ENCODE measurements around the gene INPP5A. TPM values are rescaled to one million over a fixed set of nuclear protein-coding genes. Genes with fewer than 3 reads are reported as not detected.
"Not testable (repeated sequence)": the region's sequence is repeated elsewhere in the genome, so short reads cannot be mapped to it uniquely, and the experiment has no call there.

Gene INPP5A
- total RNA-seq, 1 experiment from 2014 or later = 14.7 TPM

DNA sequence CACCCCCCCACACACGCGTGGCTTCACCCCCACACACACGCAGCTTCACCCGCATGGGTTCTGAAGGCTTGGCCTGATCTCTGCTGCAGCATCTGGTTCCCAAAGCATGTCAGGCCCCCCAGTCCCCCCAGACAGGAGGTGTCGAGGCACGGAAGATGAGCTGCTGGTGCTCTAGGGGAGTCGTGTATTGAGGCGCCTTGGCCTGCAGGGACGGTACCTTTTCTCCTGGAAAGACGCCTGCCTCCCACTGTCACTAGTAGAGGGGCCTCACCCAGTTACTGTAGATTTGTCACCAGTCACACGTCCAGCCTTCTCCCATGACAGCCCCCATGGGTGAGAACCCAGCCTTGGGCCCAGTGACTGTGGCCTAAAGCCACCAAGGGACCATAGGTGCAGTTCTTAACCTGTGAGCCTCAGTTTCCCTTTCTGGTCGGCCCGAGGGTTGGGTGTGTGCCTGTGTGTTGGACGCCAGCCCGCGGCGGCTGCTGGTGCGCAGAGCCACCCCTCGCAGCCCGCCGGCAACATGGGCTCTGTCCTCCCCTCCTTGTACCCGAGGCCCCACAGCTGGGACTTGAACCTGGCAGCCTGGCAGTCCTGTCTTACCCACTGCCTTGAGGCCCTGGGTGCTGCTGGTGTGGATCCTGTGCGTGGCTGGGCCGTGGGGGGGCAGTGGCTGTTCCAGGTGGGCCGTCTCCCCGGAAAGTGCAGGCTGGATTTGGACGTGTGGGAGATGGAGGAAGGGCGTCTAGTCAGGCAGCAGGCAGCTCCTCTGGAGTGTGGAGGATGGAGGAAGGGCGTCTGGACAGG is 166.6 kb downstream of the INPP5A start:
- ChIA-PET CTCF (interaction anchor here (1.1 kb wide), 1 partner anchor 50 kb away, joined by 4 read pairs; no protein-coding TSS in a partner anchor), POLR2A (no interaction called here)
- Mint-ChIP-seq H3K9me3 (ENCODE audit: unreplicated experiment) (peaks cover 12% of the 10 kb centered on the region), H3K4me3 (ENCODE audit: unreplicated experiment) (no peak overlapping the region), H3K27ac (ENCODE audit: low read depth, unreplicated experiment) (no peak overlapping the region), H3K36me3 (ENCODE audit: insufficient read depth, unreplicated experiment) (peaks cover 13% of the 10 kb centered on the region), H3K27me3 (ENCODE audit: insufficient read depth, unreplicated experiment) (no peaks in the 10 kb centered on the region), H3K4me1 (ENCODE audit: insufficient read depth, unreplicated experiment) (no peaks in the 10 kb centered on the region)
- TF ChIP-seq, protein P1, sequence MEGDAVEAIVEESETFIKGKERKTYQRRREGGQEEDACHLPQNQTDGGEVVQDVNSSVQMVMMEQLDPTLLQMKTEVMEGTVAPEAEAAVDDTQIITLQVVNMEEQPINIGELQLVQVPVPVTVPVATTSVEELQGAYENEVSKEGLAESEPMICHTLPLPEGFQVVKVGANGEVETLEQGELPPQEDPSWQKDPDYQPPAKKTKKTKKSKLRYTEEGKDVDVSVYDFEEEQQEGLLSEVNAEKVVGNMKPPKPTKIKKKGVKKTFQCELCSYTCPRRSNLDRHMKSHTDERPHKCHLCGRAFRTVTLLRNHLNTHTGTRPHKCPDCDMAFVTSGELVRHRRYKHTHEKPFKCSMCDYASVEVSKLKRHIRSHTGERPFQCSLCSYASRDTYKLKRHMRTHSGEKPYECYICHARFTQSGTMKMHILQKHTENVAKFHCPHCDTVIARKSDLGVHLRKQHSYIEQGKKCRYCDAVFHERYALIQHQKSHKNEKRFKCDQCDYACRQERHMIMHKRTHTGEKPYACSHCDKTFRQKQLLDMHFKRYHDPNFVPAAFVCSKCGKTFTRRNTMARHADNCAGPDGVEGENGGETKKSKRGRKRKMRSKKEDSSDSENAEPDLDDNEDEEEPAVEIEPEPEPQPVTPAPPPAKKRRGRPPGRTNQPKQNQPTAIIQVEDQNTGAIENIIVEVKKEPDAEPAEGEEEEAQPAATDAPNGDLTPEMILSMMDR (IDR thresholded peaks at IDR 0.05; ENCODE audit: unreplicated experiment) = no peak
- no peak for DNase-seq (ENCODE audit: unreplicated experiment)
- BruUV-seq (replicated peaks) = no TSS peak
- intact Hi-C loops (cut with micrococcal nuclease) = no loop called here

DNA sequence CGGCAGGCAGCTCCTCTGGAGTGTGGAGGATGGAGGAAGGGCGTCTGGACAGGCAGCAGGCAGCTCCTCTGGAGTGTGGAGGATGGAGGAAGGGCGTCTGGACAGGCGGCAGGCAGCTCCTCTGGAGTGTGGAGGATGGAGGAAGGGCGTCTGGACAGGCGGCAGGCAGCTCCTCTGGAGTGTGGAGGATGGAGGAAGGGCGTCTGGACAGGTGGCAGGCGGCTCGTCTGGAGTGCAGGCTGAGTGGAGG is 167.2 kb downstream of the INPP5A start:
- H3K4me3 Mint-ChIP-seq (ENCODE audit: unreplicated experiment); H3K27me3 Mint-ChIP-seq (ENCODE audit: insufficient read depth, unreplicated experiment); H3K27ac Mint-ChIP-seq (ENCODE audit: low read depth, unreplicated experiment); CTCF ChIA-PET; H3K4me1 Mint-ChIP-seq (ENCODE audit: insufficient read depth, unreplicated experiment); BruUV-seq (replicated peaks); POLR2A ChIA-PET; intact Hi-C loops (cut with micrococcal nuclease); DNase-seq (ENCODE audit: unreplicated experiment): not testable (repeated sequence)
- peaks cover 13% of the 10 kb centered on the region for H3K36me3 Mint-ChIP-seq (ENCODE audit: insufficient read depth, unreplicated experiment)
- peaks cover 12% of the 10 kb centered on the region for H3K9me3 Mint-ChIP-seq (ENCODE audit: unreplicated experiment)

DNA sequence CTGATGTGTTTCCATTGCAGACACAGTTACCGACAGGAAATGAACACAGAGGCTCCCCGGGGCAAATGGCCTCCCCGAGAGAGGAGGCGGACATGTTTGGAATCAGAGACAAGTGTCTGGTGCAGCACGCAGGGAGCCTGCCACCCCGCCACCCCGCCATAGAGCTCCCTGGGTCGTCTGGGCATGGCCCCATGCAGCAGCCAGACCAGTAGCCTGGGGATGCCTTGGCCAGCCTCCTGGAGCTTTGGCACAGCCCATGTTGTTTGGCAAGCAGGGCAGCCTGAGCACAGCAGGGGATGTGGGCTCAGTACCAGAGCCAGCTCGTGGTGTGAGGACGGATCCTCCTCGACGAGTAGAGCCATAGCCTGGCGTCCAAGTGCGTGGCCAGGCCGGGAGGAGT is 167.6 kb downstream of the INPP5A start:
- Mint-ChIP-seq H3K27ac (ENCODE audit: low read depth, unreplicated experiment) (no peak overlapping the region), H3K27me3 (ENCODE audit: insufficient read depth, unreplicated experiment) (no peaks in the 10 kb centered on the region), H3K4me3 (ENCODE audit: unreplicated experiment) (no peak overlapping the region), H3K4me1 (ENCODE audit: insufficient read depth, unreplicated experiment) (no peaks in the 10 kb centered on the region), H3K36me3 (ENCODE audit: insufficient read depth, unreplicated experiment) (peaks cover 13% of the 10 kb centered on the region), H3K9me3 (ENCODE audit: unreplicated experiment) (peaks cover 12% of the 10 kb centered on the region)
- TF ChIP-seq, protein P1 (IDR thresholded peaks at IDR 0.05; ENCODE audit: unreplicated experiment) = no peak
- DNase-seq (ENCODE audit: unreplicated experiment) = peak; percentile 0
- BruUV-seq (replicated peaks) = no TSS peak
- ChIA-PET CTCF (interaction anchor here (0.5 kb wide), 1 partner anchor 656 kb away, joined by 4 read pairs; no protein-coding TSS in a partner anchor), POLR2A (no interaction called here)
- intact Hi-C loops (cut with micrococcal nuclease) = no loop called here

DNA sequence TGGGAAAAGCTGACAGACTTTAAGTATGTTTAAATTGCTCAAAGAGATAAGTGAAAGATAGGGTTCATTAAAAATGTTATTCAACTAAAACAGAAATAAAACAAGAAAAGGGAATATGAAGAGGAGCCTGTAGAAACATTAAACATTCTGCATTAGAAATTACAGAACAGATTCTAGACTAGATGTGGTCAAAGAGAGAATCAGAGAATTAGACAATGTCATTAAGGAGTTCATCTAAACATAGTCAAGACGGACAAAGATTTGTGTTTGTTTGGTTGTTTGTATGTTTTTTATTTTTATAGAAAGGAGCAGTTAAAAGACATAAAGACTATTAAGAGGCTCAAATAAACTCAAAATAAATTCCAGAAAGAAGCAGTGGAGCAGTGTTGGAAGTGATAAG is 168.4 kb downstream of the INPP5A start:
- Mint-ChIP-seq H3K27ac (ENCODE audit: low read depth, unreplicated experiment) (no peak overlapping the region), H3K4me1 (ENCODE audit: insufficient read depth, unreplicated experiment) (no peaks in the 10 kb centered on the region), H3K4me3 (ENCODE audit: unreplicated experiment) (no peak overlapping the region), H3K36me3 (ENCODE audit: insufficient read depth, unreplicated experiment) (peaks cover 13% of the 10 kb centered on the region), H3K9me3 (ENCODE audit: unreplicated experiment) (peaks cover 12% of the 10 kb centered on the region), H3K27me3 (ENCODE audit: insufficient read depth, unreplicated experiment) (no peaks in the 10 kb centered on the region)
- TF ChIP-seq, protein P1 (IDR thresholded peaks at IDR 0.05; ENCODE audit: unreplicated experiment) = no peak
- POLR2A ChIA-PET = no interaction called here
- intact Hi-C loops (cut with micrococcal nuclease) = no loop called here
- no peak for DNase-seq (ENCODE audit: unreplicated experiment)
- BruUV-seq (replicated peaks) = no TSS peak
- CTCF ChIA-PET = interaction anchor here (0.5 kb wide), 1 partner anchor 655 kb away, joined by 4 read pairs; no protein-coding TSS in a partner anchor
